HCT116 (cell line): ENCODE data around the gene MYO3B. TPM values are rescaled to one million over a fixed set of nuclear protein-coding genes. Genes with fewer than 3 reads are reported as not detected.

ENCODE experiments used
- ATAC-seq: fragments of 200-7000 bp; cut with Tn5 transposase; 2 replicates; pipeline ENCODE4 v1.9.1; 2020; ENCODE audit warnings: mild to moderate bottlenecking, moderate library complexity
- BruUV-seq: library from RNA; stranded (reverse); fragments of 400-500 nt; replicated peaks from 2 replicates; lab custom pipeline; 2021; lab: Mats Ljungman, UMichigan
- CTCF ChIA-PET: fragments of 300-600 bp; sonication (Branson Sonifier 250); formaldehyde crosslinking; loops from one replicate; lab custom pipeline; 2021; ENCODE audit warnings: antibody characterized with exemption; lab: Charles Lee
- POLR2A ChIA-PET: fragments of 300-600, 350-600 bp; sonication (Branson Sonifier 250); formaldehyde crosslinking; loops from one replicate; lab custom pipeline; 2021; ENCODE audit warnings: antibody characterized with exemption; lab: Charles Lee
- RAD21 ChIA-PET, 2 experiments: fragments of 300-600 bp; sonication (Branson Sonifier 250); formaldehyde crosslinking; loops; one replicate each; lab custom pipeline; 2023; ENCODE audit warnings: low total read pairs in 2 of 2; ENCODE audit not compliant: uncharacterized antibody in 2 of 2, unreplicated experiment in 2 of 2, low non-redundant PET in 1 of 2; lab: Charles Lee
- DNase-seq: peaks from one replicate; pipeline ENCODE4 v3.0.0-alpha.2; 2010; ENCODE audit warnings: low read depth, low spot score
- H2AFZ ChIP-seq: fragments of 200-600 bp; shearing (Covaris generic), sonication (generic); 2 replicates; pipeline ENCODE4 v1.6.1; 2017; ENCODE audit warnings: low read depth, mixed run types, mixed read lengths, antibody characterized with exemption, low read length; ENCODE audit not compliant: poor library complexity, severe bottlenecking
- H3K27ac ChIP-seq: 2 replicates; pipeline ENCODE4 v1.5.1; 2012; ENCODE audit warnings: low read depth, low read length
- H3K27me3 ChIP-seq: fragments of 200-600 bp; sonication (generic); 2 replicates; pipeline ENCODE4 v1.6.1; 2016; ENCODE audit warnings: mixed run types, low read length, mixed read lengths; ENCODE audit not compliant: insufficient read depth
- H3K36me3 ChIP-seq, 2 experiments: fragments of 200-500 bp in 1 of 2; fragments of 200-600 bp in 1 of 2; sonication (Bioruptor generic) in 1 of 2; sonication (generic) in 1 of 2; 2 replicates each; pipeline versions ENCODE4 v1.5.1 to v1.6.1; 2014 to 2016; ENCODE audit warnings: low read length in 2 of 2, inconsistent platforms in 1 of 2, mixed read lengths in 1 of 2, mixed run types in 1 of 2; ENCODE audit not compliant: insufficient read depth in 2 of 2, control insufficient read depth in 1 of 2
- H3K4me1 ChIP-seq, 2 experiments: fragments of 200-600 bp in 1 of 2; sonication (generic) in 1 of 2; 2 replicates each; pipeline versions ENCODE4 v1.5.1 to v1.6.1; 2012 to 2017; ENCODE audit warnings: low read length in 2 of 2, inconsistent platforms in 1 of 2, mild to moderate bottlenecking in 1 of 2, mixed read lengths in 1 of 2, mixed run types in 1 of 2, moderate library complexity in 1 of 2; ENCODE audit not compliant: insufficient read depth in 2 of 2, control insufficient read depth in 1 of 2
- H3K4me2 ChIP-seq: fragments of 200-600 bp; sonication (generic); 2 replicates; pipeline ENCODE4 v1.6.1; 2017; ENCODE audit warnings: mixed run types, low read length, mixed read lengths
- H3K4me3 ChIP-seq, 2 experiments: fragments of 200-600 bp in 1 of 2; sonication (generic) in 1 of 2; replicated peaks in 1 of 2; 2 replicates each; pipeline ENCODE4 v1.5.1; 2011 to 2016; ENCODE audit warnings: low read length in 2 of 2, control low read depth in 1 of 2, low read depth in 1 of 2, mild to moderate bottlenecking in 1 of 2, mixed read lengths in 1 of 2, mixed run types in 1 of 2
- H3K79me2 ChIP-seq: fragments of 200-600 bp; sonication (generic); 2 replicates; pipeline ENCODE4 v1.6.1; 2017; ENCODE audit warnings: mild to moderate bottlenecking, mixed run types, low read length, moderate library complexity, mixed read lengths; ENCODE audit not compliant: insufficient read depth
- H3K9ac ChIP-seq: fragments of 200-600 bp; sonication (generic); 2 replicates; pipeline ENCODE4 v1.6.1; 2016; ENCODE audit warnings: low read length, mixed read lengths
- H3K9me2 ChIP-seq: fragments of 200-600 bp; sonication (generic), shearing (Covaris generic); 2 replicates; pipeline ENCODE4 v1.6.1; 2017; ENCODE audit warnings: mixed run types, mild to moderate bottlenecking, moderate library complexity; ENCODE audit not compliant: insufficient read depth
- H3K9me3 ChIP-seq, 2 experiments: fragments of 200-500 bp in 1 of 2; fragments of 200-600 bp in 1 of 2; sonication (Bioruptor generic) in 1 of 2; sonication (generic) in 1 of 2; 2 replicates each; pipeline ENCODE4 v1.6.1; 2014 to 2017; ENCODE audit warnings: low read length in 2 of 2, mixed read lengths in 2 of 2, inconsistent platforms in 1 of 2, low read depth in 1 of 2, mild to moderate bottlenecking in 1 of 2, mixed run types in 1 of 2, moderate library complexity in 1 of 2; ENCODE audit not compliant: control insufficient read depth in 1 of 2, insufficient read depth in 1 of 2
- H4K20me1 ChIP-seq: fragments of 200-600 bp; sonication (generic), shearing (Covaris generic); 2 replicates; pipeline ENCODE4 v1.6.1; 2017; ENCODE audit warnings: mixed run types, mild to moderate bottlenecking, moderate library complexity; ENCODE audit not compliant: insufficient read depth
- ATF3 ChIP-seq: IDR thresholded peaks from 2 replicates; pipeline ENCODE4 v1.6.1; 2012
- CBX3 ChIP-seq: IDR thresholded peaks from 2 replicates; pipeline ENCODE4 v1.6.1; 2012; ENCODE audit warnings: low read depth
- CEBPB ChIP-seq: IDR thresholded peaks from 2 replicates; pipeline ENCODE4 v1.6.1; 2012; ENCODE audit warnings: low read depth
- EGR1 ChIP-seq: IDR thresholded peaks from 2 replicates; pipeline ENCODE4 v1.6.1; 2012; ENCODE audit warnings: low read depth
- EZH2 ChIP-seq: fragments of 200-600 bp; sonication (generic); IDR thresholded peaks from 2 replicates; pipeline ENCODE4 v1.6.1; 2017; ENCODE audit warnings: antibody characterized with exemption, mixed run types
- EZH2phosphoT487 ChIP-seq: fragments of 200-600 bp; IDR thresholded peaks from 2 replicates; pipeline ENCODE4 v1.6.1; 2018; ENCODE audit warnings: antibody characterized with exemption, borderline replicate concordance
- POLR2A ChIP-seq: IDR thresholded peaks from 2 replicates; pipeline ENCODE4 v1.7.0; 2011; ENCODE audit warnings: borderline replicate concordance; ENCODE audit not compliant: insufficient read depth, insufficient read length; ENCODE audit errors: extremely low read depth
- POLR2AphosphoS5 ChIP-seq: IDR thresholded peaks from 2 replicates; pipeline ENCODE4 v1.6.1; 2011; ENCODE audit warnings: mild to moderate bottlenecking, low read depth, low read length, moderate library complexity
- RAD21 ChIP-seq: IDR thresholded peaks from 2 replicates; pipeline ENCODE4 v1.6.1; 2012; ENCODE audit warnings: low read depth, mild to moderate bottlenecking
- SIN3A ChIP-seq: IDR thresholded peaks from 2 replicates; pipeline ENCODE4 v1.6.1; 2012; ENCODE audit warnings: low read depth
- SP1 ChIP-seq: IDR thresholded peaks from 2 replicates; pipeline ENCODE4 v1.6.1; 2012; ENCODE audit warnings: low read depth
- SRF ChIP-seq: IDR thresholded peaks from 2 replicates; pipeline ENCODE4 v1.6.1; 2012; ENCODE audit warnings: low read depth
- TCF7L2 ChIP-seq: IDR thresholded peaks from 2 replicates; pipeline ENCODE4 v1.7.0; 2011; ENCODE audit warnings: borderline replicate concordance, inconsistent platforms; ENCODE audit not compliant: insufficient read depth, insufficient read length; ENCODE audit errors: extremely low read depth
- YY1 ChIP-seq: IDR thresholded peaks from 2 replicates; pipeline ENCODE4 v1.6.1; 2011; ENCODE audit warnings: low read length, low read depth, moderate library complexity, mild to moderate bottlenecking; ENCODE audit not compliant: insufficient replicate concordance; ENCODE audit errors: extremely low read depth
- ZFX ChIP-seq: fragments of 450-650 bp; IDR thresholded peaks from 2 replicates; pipeline ENCODE4 v1.6.1; 2017
- ZNF274 ChIP-seq: fragments of 200-500 bp; sonication (Bioruptor generic); IDR thresholded peaks from 2 replicates; pipeline ENCODE4 v1.6.1; 2014; ENCODE audit warnings: mild to moderate bottlenecking, low read depth, low read length, inconsistent platforms
- intact Hi-C: fragments of 100-400 bp; cut with micrococcal nuclease; formaldehyde crosslinking; loops from 2 replicates; pipeline ENCODE4 v1.10.0; 2022
- total RNA-seq: library from RNA; stranded (reverse); gene quantifications from one replicate; pipeline ENCODE4 v1.2.1, GENCODE V29; 2021; ENCODE audit not compliant: unreplicated experiment
- TF ChIP-seq, protein P1 (sequence below): IDR thresholded peaks from 2 replicates; pipeline ENCODE4 v1.6.1; 2011; ENCODE audit warnings: mild to moderate bottlenecking, low read length, moderate library complexity; ENCODE audit not compliant: insufficient replicate concordance; ENCODE audit errors: extremely low read depth
- TF ChIP-seq, protein P2 (sequence below), 3 experiments: fragments of 200-600 bp in 1 of 3; sonication (generic) in 1 of 3; IDR thresholded peaks in 2 of 3; conservative IDR thresholded peaks in 1 of 3; 2 replicates each; pipeline ENCODE4 v1.5.1; 2012 to 2017; ENCODE audit warnings: low read depth in 2 of 3, low read length in 2 of 3, antibody characterized with exemption in 1 of 3, borderline replicate concordance in 1 of 3, control low read depth in 1 of 3, mild to moderate bottlenecking in 1 of 3, mixed read lengths in 1 of 3, mixed run types in 1 of 3, moderate library complexity in 1 of 3; ENCODE audit not compliant: insufficient read depth in 1 of 3
- TF ChIP-seq, protein P3 (sequence below): IDR thresholded peaks from 2 replicates; pipeline ENCODE4 v1.6.1; 2012; ENCODE audit warnings: low read depth
- TF ChIP-seq, protein P4 (sequence below): IDR thresholded peaks from 2 replicates; pipeline ENCODE4 v1.6.1; 2012

Gene MYO3B
- total RNA-seq, 1 experiment from 2014 or later: not detected

DNA sequence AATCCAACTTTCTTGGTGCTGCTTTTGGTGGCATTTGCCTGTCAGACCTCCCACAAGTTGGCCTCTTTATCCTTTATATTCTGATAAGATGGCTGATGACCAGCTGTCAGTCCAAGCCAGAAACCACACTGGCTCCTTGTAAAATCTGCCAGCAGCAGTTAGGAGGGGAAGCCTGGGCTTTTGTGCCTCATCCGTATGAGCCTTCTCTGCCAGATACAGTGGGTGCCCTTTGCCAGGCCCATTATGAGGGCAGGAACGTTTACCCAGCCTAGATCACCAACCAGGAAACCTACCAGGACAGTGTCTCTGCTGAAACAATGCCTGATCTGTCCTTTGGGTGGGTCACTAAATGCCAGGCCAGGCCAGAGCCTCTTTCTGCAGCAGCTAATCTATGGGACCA, 334.3 kb downstream of the MYO3B start:
- BruUV-seq: no TSS peak

More for the DNA sequence above, 334.3 kb downstream of the MYO3B start:
- no peaks in the 10 kb centered on the region for H3K9me3 ChIP-seq
- no peaks in the 10 kb centered on the region for H3K4me1 ChIP-seq
- H3K4me2 ChIP-seq: no peak overlapping the region
- ChIA-PET RAD21 (no interaction called here), CTCF (no interaction called here), POLR2A (no interaction called here)
- no peak overlapping the region for H3K9ac ChIP-seq
- H2AFZ ChIP-seq: no peak overlapping the region
- H3K9me2 ChIP-seq: no peaks in the 10 kb centered on the region
- H3K79me2 ChIP-seq: no peaks in the 10 kb centered on the region
- ATAC-seq: no peak
- DNase-seq: no peak
- intact Hi-C loops: no loop called here
- H3K27ac ChIP-seq: no peak overlapping the region
- no peak overlapping the region for H3K4me3 ChIP-seq
- no peaks in the 10 kb centered on the region for H3K36me3 ChIP-seq
- TF ChIP-seq CEBPB (no peak), ZNF274 (no peak), POLR2A (no peak), ATF3 (no peak), EZH2phosphoT487 (no peak), SP1 (no peak), CBX3 (no peak), ZFX (no peak), EZH2 (no peak), RAD21 (no peak), YY1 (no peak), EGR1 (no peak), POLR2AphosphoS5 (no peak), TCF7L2 (no peak), SRF (no peak), SIN3A (no peak)
- TF ChIP-seq, protein P1, sequence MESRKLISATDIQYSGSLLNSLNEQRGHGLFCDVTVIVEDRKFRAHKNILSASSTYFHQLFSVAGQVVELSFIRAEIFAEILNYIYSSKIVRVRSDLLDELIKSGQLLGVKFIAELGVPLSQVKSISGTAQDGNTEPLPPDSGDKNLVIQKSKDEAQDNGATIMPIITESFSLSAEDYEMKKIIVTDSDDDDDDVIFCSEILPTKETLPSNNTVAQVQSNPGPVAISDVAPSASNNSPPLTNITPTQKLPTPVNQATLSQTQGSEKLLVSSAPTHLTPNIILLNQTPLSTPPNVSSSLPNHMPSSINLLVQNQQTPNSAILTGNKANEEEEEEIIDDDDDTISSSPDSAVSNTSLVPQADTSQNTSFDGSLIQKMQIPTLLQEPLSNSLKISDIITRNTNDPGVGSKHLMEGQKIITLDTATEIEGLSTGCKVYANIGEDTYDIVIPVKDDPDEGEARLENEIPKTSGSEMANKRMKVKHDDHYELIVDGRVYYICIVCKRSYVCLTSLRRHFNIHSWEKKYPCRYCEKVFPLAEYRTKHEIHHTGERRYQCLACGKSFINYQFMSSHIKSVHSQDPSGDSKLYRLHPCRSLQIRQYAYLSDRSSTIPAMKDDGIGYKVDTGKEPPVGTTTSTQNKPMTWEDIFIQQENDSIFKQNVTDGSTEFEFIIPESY: no peak
- TF ChIP-seq, protein P2, sequence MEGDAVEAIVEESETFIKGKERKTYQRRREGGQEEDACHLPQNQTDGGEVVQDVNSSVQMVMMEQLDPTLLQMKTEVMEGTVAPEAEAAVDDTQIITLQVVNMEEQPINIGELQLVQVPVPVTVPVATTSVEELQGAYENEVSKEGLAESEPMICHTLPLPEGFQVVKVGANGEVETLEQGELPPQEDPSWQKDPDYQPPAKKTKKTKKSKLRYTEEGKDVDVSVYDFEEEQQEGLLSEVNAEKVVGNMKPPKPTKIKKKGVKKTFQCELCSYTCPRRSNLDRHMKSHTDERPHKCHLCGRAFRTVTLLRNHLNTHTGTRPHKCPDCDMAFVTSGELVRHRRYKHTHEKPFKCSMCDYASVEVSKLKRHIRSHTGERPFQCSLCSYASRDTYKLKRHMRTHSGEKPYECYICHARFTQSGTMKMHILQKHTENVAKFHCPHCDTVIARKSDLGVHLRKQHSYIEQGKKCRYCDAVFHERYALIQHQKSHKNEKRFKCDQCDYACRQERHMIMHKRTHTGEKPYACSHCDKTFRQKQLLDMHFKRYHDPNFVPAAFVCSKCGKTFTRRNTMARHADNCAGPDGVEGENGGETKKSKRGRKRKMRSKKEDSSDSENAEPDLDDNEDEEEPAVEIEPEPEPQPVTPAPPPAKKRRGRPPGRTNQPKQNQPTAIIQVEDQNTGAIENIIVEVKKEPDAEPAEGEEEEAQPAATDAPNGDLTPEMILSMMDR (IDR thresholded peaks at IDR 0.05 in 2 of 3, conservative IDR thresholded peaks at IDR 0.05 in 1 of 3; ENCODE audit: borderline replicate concordance in 1 of 3, insufficient read depth in 1 of 3, low read depth in 2 of 3, low read length in 2 of 3): no peak
- TF ChIP-seq, protein P3, sequence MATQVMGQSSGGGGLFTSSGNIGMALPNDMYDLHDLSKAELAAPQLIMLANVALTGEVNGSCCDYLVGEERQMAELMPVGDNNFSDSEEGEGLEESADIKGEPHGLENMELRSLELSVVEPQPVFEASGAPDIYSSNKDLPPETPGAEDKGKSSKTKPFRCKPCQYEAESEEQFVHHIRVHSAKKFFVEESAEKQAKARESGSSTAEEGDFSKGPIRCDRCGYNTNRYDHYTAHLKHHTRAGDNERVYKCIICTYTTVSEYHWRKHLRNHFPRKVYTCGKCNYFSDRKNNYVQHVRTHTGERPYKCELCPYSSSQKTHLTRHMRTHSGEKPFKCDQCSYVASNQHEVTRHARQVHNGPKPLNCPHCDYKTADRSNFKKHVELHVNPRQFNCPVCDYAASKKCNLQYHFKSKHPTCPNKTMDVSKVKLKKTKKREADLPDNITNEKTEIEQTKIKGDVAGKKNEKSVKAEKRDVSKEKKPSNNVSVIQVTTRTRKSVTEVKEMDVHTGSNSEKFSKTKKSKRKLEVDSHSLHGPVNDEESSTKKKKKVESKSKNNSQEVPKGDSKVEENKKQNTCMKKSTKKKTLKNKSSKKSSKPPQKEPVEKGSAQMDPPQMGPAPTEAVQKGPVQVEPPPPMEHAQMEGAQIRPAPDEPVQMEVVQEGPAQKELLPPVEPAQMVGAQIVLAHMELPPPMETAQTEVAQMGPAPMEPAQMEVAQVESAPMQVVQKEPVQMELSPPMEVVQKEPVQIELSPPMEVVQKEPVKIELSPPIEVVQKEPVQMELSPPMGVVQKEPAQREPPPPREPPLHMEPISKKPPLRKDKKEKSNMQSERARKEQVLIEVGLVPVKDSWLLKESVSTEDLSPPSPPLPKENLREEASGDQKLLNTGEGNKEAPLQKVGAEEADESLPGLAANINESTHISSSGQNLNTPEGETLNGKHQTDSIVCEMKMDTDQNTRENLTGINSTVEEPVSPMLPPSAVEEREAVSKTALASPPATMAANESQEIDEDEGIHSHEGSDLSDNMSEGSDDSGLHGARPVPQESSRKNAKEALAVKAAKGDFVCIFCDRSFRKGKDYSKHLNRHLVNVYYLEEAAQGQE: no peak
- TF ChIP-seq, protein P4, sequence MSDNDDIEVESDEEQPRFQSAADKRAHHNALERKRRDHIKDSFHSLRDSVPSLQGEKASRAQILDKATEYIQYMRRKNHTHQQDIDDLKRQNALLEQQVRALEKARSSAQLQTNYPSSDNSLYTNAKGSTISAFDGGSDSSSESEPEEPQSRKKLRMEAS: no peak
- no peaks in the 10 kb centered on the region for H3K27me3 ChIP-seq
- H4K20me1 ChIP-seq: no peaks in the 10 kb centered on the region
